Adrenal gland (tissue), 12 donors: ENCODE results near the gene SPATA9. TPM values are rescaled to one million over a fixed set of nuclear protein-coding genes. Genes with fewer than 3 reads are reported as not detected.
"Not testable (repeated sequence)": the region's sequence is repeated elsewhere in the genome, so short reads cannot be mapped to it uniquely, and the experiment has no call there.

Experiments used
- DNase-seq, 7 donors: peaks; one replicate each; pipeline ENCODE4 v3.0.0-alpha.2; 2019 to 2020
- H3K27ac ChIP-seq, 5 donors: fragments of 200-600 bp; sonication (generic) in 4 of 5; 1 replicate in 3 of 5; 2 replicates in 2 of 5; pipeline versions ENCODE4 v1.5.1 to v1.8.0; 2016 to 2020; ENCODE audit warnings: mild to moderate bottlenecking in 1 of 5
- H3K27me3 ChIP-seq: fragments of 200-600 bp; 2 replicates; pipeline ENCODE4 v1.8.0; 2021
- H3K36me3 ChIP-seq, 2 donors: fragments of 200-600 bp; replicated peaks in 1 of 2; 1 replicate in 1 of 2; 2 replicates in 1 of 2; pipeline versions ENCODE4 v1.5.1 to v1.8.0; 2018 to 2022
- H3K4me1 ChIP-seq, 2 donors: fragments of 200-600 bp; replicated peaks in 1 of 2; 1 replicate in 1 of 2; 2 replicates in 1 of 2; pipeline versions ENCODE4 v1.5.1 to v1.8.0; 2018 to 2021
- H3K4me3 ChIP-seq, 4 donors: fragments of 200-600 bp; sonication (generic) in 3 of 4; one replicate each; pipeline ENCODE4 v1.5.1; 2016 to 2018
- H3K9me3 ChIP-seq, 3 donors: fragments of 200-600 bp; sonication (generic) in 1 of 3; replicated peaks in 1 of 3; 1 replicate in 2 of 3; 2 replicates in 1 of 3; pipeline versions ENCODE4 v1.5.1 to v1.8.0; 2016 to 2021
- POLR2A ChIP-seq, 2 donors: fragments of 450-650 bp; IDR thresholded peaks; one replicate each; pipeline ENCODE4 v1.6.1; 2017; ENCODE audit warnings: antibody characterized with exemption in 2 of 2, mild to moderate bottlenecking in 2 of 2, moderate library complexity in 1 of 2
- WGBS, 4 donors: extraction: QIAGEN DNeasy Blood & Tissue Kit in 2 of 4; methylation state at CpG; one replicate each; pipeline versions ENCODE4 v1.1.5 to v1.1.7; 2013 to 2017; 5-methylcytosine and 5-hydroxymethylcytosine counted together
- intact Hi-C, 2 donors: fragments of 100-400 bp; cut with DNase I; formaldehyde crosslinking; loops; one replicate each; pipeline versions ENCODE4 v1.14.1 to v1.15.0; 2022 to 2023
- polyA plus RNA-seq, 3 donors: library from polyadenylated mRNA; stranded (reverse); fragments of 200-250 nt in 2 of 3; fragments of 350-450 nt in 1 of 3; fragmentation: Illumina TruSeq in 1 of 3; extraction: RNeasy Lipid Tissue Mini Kit (QIAGEN cat#74804) in 1 of 3; gene quantifications; one replicate each; pipeline ENCODE4 v1.2.3, GENCODE V29; 2013 to 2014
- total RNA-seq, 9 donors: library from RNA; depleted of rRNA in 4 of 9; stranded (reverse); fragments of >200 nt in 4 of 9; fragments of 120-200 nt in 1 of 9; fragmentation: NEBNext Ultra II Directional in 1 of 9; extraction: Animal tissue kit (Norgen Biotek cat#: 25700) in 1 of 9; gene quantifications; one replicate each; pipeline versions ENCODE4 v1.1.0 to v1.2.4, GENCODE V29; 2013 to 2023
- TF ChIP-seq, protein P1 (sequence below), 6 experiments: fragments of 450-650 bp in 4 of 6; fragments of 200-600 bp in 2 of 6; sonication (generic) in 1 of 6; IDR thresholded peaks; 1 replicate in 5 of 6; 2 replicates in 1 of 6; pipeline versions ENCODE4 v1.5.1 to v1.8.0; 2016 to 2021; ENCODE audit warnings: antibody characterized with exemption in 6 of 6, mild to moderate bottlenecking in 2 of 6, moderate library complexity in 1 of 6
- donor health status: healthy with polysubstance abuse.
- donor health status: Bipolar disorder and iron deficiency.
- donor health status: DM: yes; HTN: yes; CAD: no.
- donor health status: DM: no; HTN: no; CAD: no.
- donor health status: DM: no; HTN: no; CAD: no.
- donor health status: DM: yes; HTN: yes; CAD: no.

Gene SPATA9
- total and polyA plus RNA-seq, 12 donors, result 0.26 to 2.7 (median 0.63) TPM; not detected in 5

DNA sequence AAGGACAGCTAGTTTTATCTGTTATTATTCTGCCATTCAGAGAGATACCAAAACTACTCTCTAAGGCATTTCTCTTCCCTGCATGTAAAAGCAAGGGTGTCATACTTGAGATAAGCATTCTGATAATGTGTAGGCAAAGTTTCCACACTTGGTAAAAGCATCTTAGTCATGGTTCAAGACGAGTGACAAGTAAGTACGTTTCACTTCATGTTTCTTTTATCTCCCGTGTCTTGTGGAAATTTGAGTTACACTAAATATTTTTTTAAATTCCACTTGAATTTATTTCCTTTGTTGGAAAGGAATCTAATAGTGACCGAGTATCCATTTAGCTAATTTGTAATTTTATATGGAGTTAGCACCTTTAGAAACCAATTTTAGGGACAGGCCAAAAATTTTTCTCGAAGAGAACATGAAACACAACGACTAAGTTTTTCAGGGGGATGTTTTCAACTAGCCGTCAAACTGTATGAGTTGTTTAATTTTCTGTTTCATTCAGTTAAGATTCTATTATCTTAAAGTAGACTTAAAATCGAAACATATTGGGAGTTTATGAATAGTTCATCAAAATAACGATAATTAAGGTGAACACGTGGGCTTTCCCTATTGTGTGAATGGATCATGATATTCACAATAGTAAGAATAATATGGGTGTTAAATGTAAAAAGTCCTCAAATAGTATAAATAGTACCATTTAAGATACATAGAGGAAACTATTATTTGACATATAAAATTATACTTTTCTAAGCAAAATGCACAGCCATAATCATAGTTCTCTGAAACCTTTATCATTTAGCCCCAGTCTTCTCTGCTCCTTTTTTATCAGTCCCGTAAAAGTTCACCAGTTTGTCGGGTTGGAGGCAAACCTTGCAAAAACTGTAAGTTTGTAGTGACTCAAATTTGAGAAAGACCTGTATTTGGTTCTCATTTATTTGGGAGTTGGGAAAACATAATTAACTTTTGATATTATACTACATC lies 34.6 kb downstream of the SPATA9 start:
- TF ChIP-seq POLR2A (IDR thresholded peaks at IDR 0.05), result no peak
- Histone ChIP-seq H3K36me3 (no peaks in the 10 kb centered on the region), H3K4me1 (peaks cover 9 to 16% of the 10 kb centered on the region in 2 donors), H3K27me3 (no peaks in the 10 kb centered on the region), H3K9me3 (no peaks in the 10 kb centered on the region), H3K27ac (peak overlapping the region in 4 of 5 donors; percentile 90 to 99 (median 95)), H3K4me3 (no peak overlapping the region)
- DNase-seq, result no peak
- 79 to 87% (median 82%) methylated on average over 12 of the region's 12 CpGs for WGBS, 4 donors
- intact Hi-C loops, result no loop called here

DNA sequence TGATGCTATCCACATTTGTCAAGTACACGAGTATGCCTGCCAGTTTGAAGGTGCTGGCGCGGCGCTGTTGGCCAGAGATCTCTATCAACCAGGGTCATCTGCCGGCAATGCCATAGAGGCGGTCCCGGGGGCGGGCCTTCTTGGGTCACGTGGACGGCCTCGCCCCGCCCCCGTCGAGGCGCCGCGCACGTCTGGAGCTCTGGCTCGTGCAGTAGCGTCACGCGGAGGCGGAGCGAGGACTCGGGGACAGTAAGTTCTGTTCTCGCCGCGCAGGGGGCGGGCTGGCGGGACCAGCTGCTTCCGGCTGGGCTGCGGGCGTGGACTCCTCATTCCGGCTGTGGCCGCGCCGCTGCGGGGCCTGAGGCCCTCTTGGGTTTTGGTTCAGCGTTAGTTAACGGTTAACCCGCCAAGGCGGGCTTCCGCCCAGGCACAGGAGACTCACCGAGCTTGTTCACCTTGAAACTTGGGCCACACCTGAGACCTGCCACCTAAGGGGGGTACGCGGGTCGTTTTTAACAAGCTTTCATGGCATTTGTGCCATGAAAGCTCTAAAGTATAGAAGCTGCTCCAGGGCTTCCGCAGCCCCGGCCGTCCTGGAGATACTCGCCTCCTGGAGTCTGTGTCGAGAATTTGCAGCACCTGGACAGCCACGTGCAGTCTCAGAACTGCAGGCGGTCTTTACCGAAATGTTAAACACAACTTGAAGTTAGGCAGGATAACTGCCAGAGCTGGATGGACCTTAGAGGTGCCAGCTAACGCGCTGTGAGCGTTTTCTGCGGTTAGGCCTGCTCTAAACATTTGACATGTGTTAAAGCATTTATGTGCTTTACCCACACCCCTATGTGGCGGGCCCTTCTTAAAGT lies 36.0 kb downstream of the SPATA9 start, which contains the start of gene RFESD:
TSS of gene RFESD (plus strand) at position 209 of the 863 bp plus-strand sequence. CDS start 5,495 bp downstream, outside the sequence.
- 1 to 2% (median 1%) methylated on average over 18 to 60 of the region's 60 CpGs for WGBS, 4 donors
- DNase-seq, result peak; percentile 99 to 100 (median 99)
- Histone ChIP-seq H3K4me3 (peak within 1 kb of the TSS in 2 of 4 donors; percentile 30 to 73), H3K27me3 (no peaks in the 10 kb centered on the region), H3K36me3 (no peaks in the 10 kb centered on the region), H3K4me1 (peaks cover 9 to 16% of the 10 kb centered on the region in 2 donors), H3K9me3 (no peaks in the 10 kb centered on the region), H3K27ac (peak within 1 kb of the TSS; percentile 69 to 99 (median 94))
- peak; percentile 97 to 99 for TF ChIP-seq POLR2A (IDR thresholded peaks at IDR 0.05)
- TF ChIP-seq, protein P1, sequence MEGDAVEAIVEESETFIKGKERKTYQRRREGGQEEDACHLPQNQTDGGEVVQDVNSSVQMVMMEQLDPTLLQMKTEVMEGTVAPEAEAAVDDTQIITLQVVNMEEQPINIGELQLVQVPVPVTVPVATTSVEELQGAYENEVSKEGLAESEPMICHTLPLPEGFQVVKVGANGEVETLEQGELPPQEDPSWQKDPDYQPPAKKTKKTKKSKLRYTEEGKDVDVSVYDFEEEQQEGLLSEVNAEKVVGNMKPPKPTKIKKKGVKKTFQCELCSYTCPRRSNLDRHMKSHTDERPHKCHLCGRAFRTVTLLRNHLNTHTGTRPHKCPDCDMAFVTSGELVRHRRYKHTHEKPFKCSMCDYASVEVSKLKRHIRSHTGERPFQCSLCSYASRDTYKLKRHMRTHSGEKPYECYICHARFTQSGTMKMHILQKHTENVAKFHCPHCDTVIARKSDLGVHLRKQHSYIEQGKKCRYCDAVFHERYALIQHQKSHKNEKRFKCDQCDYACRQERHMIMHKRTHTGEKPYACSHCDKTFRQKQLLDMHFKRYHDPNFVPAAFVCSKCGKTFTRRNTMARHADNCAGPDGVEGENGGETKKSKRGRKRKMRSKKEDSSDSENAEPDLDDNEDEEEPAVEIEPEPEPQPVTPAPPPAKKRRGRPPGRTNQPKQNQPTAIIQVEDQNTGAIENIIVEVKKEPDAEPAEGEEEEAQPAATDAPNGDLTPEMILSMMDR (IDR thresholded peaks at IDR 0.05), result peak in 3 of 6 experiments; percentile 29 to 41 (median 34)
- intact Hi-C loops, result no loop called here

DNA sequence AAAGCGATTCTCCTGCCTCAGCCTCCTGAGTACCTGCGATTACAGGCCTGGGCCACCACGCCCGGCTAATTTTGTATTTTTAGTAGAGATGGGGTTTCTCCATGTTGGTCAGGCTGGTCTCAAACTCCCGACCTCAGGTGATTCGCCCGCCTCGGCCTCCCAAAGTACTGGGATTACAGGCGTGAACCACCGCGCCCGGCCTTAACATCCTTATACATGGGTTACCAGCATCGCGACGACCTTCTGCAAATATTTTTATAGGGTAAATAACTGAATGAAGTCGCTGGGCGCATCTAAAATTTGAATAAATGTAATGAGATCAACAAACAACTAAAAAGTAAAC lies 36.6 kb downstream of the SPATA9 start:
- WGBS, 4 donors, result 76 to 87% (median 81%) methylated on average over 15 to 17 of the region's 17 CpGs
- Histone ChIP-seq H3K27ac (peak overlapping the region in 4 of 5 donors; percentile 90 to 99 (median 95)), H3K4me1 (peaks cover 9 to 16% of the 10 kb centered on the region in 2 donors)
- H3K36me3 ChIP-seq, H3K4me3 ChIP-seq, H3K9me3 ChIP-seq, intact Hi-C loops, H3K27me3 ChIP-seq, DNase-seq: not testable (repeated sequence)

DNA sequence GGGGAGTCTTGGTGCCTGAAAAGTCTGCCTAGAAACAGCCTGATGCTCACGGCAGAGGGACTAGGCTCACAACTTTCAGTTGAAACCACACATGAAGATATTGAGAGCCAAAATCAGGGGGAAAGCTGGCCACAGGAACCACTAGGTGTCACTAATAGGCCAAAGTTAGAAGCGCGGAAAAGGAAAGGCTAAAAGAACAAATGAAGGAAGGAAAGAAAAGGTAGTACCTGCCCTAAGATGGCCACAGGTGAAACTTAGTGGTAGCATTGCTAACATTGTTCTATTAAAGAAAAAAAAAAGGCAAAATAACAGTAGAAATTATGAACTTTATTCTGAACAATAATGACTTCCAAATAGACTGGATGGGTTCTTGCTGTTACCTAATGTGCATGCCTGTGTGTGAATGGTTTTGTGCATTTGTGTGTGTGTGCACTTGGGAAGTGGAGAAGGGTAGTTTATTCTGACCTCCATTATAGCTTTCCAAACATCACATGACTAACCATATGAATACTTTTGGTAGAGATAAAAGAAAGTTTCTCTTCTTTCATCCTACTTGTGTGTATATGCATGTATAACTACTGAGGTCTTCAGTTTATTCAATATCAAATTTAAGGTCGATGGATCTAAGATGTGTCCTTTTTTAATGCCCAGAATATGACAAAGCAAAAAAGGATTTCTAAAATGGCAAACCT lies 38.3 kb downstream of the SPATA9 start:
- TF ChIP-seq POLR2A (IDR thresholded peaks at IDR 0.05), result no peak
- TF ChIP-seq, protein P1 (IDR thresholded peaks at IDR 0.05), result peak; percentile 48 to 87 (median 72)
- Histone ChIP-seq H3K4me3 (no peak overlapping the region), H3K27ac (peak overlapping the region in 1 of 5 donors; percentile 15), H3K36me3 (no peaks in the 10 kb centered on the region), H3K4me1 (peaks cover 9 to 16% of the 10 kb centered on the region in 2 donors), H3K27me3 (no peaks in the 10 kb centered on the region), H3K9me3 (no peaks in the 10 kb centered on the region)
- peak; percentile 42 to 81 (median 57) for DNase-seq
- WGBS, 4 donors, result 13 to 16% (median 15%) methylated on average over 4 of the region's 4 CpGs
- intact Hi-C loops, result loop anchor here in 1 of 2 donors (2.0 kb wide), 1 partner anchor 200 kb away; no protein-coding TSS in a partner anchor
